GM12875 (cell line): ENCODE data around the gene TULP4.
"Not testable (repeated sequence)": the region's sequence is repeated elsewhere in the genome, so short reads cannot be mapped to it uniquely, and the experiment has no call there.

Experiments
- H3K4me3 ChIP-seq: one replicate; pipeline ENCODE4 v1.5.1; 2011; ENCODE audit warnings: low read depth, low read length, control low read depth
- TF ChIP-seq, protein P1 (sequence below): IDR thresholded peaks from 2 replicates; pipeline ENCODE4 v1.5.1; 2011; ENCODE audit warnings: low read depth, mild to moderate bottlenecking, control low read depth, inconsistent platforms, low read length, moderate library complexity, borderline replicate concordance; ENCODE audit not compliant: insufficient read depth

The TULP4 gene

DNA sequence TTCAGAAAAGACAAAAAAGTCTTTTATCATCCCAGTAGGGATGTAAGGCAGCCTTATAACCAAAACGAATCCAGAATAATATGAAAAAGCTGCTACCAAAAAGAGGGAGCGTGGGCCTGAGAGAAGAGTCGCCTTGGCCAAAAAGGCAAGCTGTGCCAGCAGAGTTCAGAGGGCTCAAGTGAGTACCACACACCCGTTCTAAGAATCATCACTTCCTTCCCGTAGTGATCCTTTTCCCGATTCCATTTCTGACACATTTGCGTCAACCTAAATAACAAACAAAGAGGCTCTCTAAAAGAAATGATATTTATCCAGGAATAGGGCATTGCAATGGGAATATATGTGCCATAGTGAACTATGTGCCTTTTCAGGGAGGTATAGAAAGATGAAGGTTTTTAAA, 243.8 kb downstream of the TULP4 start:
- no peak overlapping the region for H3K4me3 ChIP-seq
- TF ChIP-seq, protein P1, sequence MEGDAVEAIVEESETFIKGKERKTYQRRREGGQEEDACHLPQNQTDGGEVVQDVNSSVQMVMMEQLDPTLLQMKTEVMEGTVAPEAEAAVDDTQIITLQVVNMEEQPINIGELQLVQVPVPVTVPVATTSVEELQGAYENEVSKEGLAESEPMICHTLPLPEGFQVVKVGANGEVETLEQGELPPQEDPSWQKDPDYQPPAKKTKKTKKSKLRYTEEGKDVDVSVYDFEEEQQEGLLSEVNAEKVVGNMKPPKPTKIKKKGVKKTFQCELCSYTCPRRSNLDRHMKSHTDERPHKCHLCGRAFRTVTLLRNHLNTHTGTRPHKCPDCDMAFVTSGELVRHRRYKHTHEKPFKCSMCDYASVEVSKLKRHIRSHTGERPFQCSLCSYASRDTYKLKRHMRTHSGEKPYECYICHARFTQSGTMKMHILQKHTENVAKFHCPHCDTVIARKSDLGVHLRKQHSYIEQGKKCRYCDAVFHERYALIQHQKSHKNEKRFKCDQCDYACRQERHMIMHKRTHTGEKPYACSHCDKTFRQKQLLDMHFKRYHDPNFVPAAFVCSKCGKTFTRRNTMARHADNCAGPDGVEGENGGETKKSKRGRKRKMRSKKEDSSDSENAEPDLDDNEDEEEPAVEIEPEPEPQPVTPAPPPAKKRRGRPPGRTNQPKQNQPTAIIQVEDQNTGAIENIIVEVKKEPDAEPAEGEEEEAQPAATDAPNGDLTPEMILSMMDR, result no peak

DNA sequence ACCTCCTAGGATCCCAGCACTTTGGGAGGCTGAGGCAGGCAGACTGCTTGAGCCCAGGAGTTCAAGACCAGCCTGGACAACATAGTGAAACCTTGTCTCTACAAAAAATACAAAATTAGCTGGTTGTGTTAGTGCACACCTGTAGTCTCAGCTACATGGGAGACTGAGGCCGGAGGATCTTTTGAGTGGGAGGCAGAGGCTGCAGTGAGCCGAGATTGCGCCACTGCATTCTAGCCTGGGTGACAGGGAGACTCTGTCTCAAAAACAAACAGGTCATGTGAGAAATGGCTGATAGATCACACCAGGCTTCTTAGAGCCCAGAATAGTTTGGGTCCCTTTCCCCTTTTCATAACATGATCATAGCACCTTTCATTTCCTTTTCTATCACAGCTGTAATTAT, 244.8 kb downstream of the TULP4 start:
- H3K4me3 ChIP-seq, result not testable (repeated sequence)

DNA sequence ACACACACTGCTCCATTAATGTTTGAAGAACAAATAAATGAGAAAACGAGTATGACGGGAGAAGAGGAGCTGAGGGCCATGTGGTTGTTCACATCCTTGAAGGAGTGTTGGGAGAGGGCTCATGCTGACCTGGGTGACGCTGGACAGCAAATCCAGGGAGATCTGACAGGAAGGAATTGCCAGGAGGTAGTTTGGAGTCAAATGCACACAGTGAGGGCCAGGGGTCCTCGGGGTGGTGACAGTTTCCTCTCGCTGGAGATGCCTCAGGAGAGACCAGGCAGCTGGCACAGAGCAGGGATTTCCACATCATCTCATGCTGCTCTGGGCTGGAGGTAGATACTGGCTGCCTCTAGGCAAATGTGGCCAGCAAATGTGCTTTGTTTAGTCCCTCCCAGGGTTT, 245.7 kb downstream of the TULP4 start:
- TF ChIP-seq, protein P1, result no peak
- H3K4me3 ChIP-seq, result no peak overlapping the region

DNA sequence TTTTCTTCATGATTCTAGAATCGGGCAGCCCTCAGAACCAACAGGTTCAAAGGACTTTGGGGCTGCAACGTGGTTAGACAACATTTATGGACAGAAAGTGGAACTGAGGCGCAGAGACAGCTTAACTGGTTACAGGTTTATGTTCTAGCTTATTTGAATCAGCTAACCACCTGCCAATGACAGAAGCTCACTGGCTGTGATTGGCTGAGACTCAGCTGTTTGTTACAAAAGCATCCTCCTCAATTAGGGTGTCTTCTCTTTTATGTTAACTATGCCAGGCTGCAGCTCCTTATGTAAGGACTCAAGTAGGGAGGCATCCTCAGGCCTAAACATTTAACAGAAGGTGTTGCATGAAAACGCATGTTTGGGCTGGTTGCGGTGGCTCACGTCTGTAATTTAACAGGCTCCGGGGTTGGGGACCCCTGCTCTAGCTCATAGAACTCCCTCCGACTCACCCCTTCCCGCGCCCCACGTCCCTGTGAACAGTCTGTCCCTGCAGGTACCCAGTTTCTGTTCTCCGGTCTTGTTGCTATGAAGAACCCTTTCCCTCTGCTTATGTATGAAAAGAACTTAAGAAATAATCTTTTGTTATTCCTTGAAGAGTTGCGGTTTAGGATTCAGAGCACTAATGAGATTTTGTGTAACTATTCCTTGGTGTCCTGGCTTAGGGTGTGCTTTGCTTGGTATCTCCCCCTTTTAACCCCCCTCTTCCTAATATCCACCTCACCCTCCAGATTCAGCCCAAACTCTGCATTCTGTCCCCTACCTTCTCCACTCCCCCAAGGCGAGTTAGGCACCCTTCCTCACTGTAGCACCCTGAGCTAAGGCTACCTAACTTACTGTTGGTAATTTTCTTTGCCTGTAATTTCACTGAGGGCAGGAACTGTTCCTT, 246.4 kb downstream of the TULP4 start:
- TF ChIP-seq, protein P1, result no peak
- H3K4me3 ChIP-seq, result no peak overlapping the region

DNA sequence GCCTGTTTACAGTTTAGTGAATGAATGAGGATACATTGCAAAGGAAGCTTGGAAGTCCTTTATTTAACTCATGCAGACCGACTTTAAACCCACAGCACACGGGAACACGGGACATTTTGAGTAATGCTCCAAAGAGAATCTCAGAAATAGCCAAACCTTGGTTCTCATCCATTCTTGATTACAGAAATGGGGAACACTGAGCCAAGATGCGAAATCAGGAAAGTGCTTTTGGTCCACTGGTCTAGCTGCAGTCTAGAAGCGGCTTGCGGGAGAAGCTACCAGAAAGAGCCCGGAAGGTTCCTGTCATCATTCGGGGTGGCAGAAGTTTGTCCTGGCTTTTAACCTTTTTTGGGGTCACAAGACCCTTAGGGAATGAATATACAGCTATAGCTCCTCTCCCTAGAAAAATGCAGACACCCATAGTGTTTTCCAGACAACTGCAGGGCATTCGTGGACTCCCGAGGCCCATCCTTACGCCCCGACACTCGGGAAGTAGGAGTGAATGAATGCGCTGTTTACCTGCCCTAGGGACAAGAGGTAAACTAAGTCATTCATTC, 247.2 kb downstream of the TULP4 start:
- TF ChIP-seq, protein P1, result no peak
- peak overlapping the region; percentile 22 for H3K4me3 ChIP-seq

DNA sequence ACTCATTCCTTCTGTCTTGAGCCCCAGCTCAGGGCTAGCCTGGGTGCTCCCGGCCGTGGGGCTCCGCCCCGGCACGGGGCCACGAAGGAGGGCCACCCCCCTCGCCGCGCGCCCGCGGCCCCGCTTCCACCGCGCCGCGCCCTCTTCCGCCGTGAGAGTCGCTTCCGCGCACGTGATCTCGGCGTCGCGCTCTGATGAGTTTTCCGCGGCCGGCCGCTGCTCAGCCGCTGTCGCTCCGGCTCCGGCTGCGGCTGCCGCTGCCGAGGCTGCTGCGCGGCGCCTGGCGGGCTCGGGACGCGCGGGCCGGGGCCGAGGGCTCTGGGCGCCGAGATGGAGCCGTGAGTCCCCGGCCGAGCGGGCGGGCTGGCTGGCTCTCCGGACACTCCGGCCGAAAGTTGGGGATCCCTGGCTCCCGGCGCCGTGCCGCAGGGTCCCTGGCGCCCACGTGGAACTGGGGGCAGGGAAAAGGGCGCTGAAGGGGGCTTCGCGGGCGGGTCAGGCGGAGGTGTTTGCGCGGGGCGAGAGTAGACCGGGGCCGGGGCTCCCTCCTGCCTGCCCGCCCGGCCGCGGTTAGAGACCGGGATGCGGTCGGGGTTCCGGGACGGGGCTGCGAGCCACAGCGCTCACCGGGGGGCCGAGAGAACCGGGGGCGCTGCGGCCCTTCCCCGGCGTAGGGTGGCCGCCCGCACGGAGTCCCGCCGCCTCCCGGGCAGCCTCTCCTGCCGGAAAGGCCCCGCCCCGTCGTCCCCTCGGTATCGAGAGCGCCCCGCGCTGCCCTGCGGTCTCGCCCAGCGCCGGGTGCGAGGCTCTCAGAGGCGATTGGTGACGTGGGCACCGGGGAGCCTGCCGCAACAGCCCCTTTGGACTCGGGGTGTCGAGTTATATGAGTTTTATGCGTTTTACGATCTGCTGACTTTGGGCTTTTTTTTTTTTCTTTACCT, 247.9 kb downstream of the TULP4 start, which contains the start of gene TMEM181:
TSS of gene TMEM181 (plus strand) at position 197 of the 941 bp plus-strand sequence. CDS start at position 331, 134 bp downstream.
- TF ChIP-seq, protein P1, result no peak

DNA sequence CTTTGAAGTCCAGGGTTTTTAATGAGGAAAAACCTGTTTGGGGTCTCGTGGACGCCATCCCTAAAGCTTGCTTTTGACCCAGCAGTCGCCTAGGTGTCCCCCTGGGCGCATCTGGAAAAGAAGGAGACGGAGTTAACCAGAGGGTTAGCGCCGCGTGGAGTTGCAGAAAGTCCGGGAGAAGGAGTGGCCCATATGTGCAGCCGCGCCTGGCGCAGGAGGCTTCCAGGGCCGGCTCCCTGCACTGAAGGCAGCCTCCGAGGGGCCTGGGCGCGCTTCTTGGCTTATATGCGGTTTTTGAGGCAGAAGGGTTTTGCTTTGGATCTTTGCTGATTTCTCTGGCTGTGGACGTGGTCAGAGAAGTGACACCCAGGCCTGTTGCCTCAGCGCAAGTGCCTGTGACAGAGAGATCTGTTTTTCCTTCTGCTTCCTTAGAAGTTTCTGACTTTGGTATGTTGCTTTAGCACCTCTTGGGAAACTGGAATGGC, 248.6 kb downstream of the TULP4 start:
- TF ChIP-seq, protein P1, result no peak
- H3K4me3 ChIP-seq, result peak overlapping the region; percentile 64

More for the DNA sequence above, 247.9 kb downstream of the TULP4 start, which contains the start of gene TMEM181:
- peak within 1 kb of the TSS; percentile 64 for H3K4me3 ChIP-seq
